Peyer's patch (tissue), 4 donors: ENCODE data around the gene OLIG1.

ENCODE experiments used
- CTCF ChIP-seq, 6 experiments: fragments of 450-650 bp in 4 of 6; fragments of 200-600 bp in 2 of 6; sonication (generic) in 1 of 6; IDR thresholded peaks; one replicate each; pipeline ENCODE4 v1.5.1; 2017 to 2019; ENCODE audit warnings: antibody characterized with exemption in 6 of 6, mild to moderate bottlenecking in 3 of 6, moderate library complexity in 1 of 6
- POLR2A ChIP-seq, 2 donors: fragments of 450-650 bp; IDR thresholded peaks; one replicate each; pipeline ENCODE4 v1.5.1; 2017; ENCODE audit warnings: antibody characterized with exemption in 2 of 2, mild to moderate bottlenecking in 2 of 2, moderate library complexity in 2 of 2

- TF ChIP-seq CTCF (IDR thresholded peaks at IDR 0.05) (no peak), POLR2A (IDR thresholded peaks at IDR 0.05) (no peak)
These were observed 6.5 kb upstream of the OLIG1 start for GRCh38 chr21:33063375-33063883.
